ENCODE data around the gene ASF1A. TPM values are rescaled to one million over a fixed set of nuclear protein-coding genes. Genes with fewer than 3 reads are reported as not detected.

ASF1A gene
- total RNA-seq, 2 donors from 2014 or later = 9.2 to 16.1 TPM

- Histone ChIP-seq H3K9me3 (peaks cover 0 to 4% of the 10 kb centered on the region in 2 donors), H3K27me3 (no peaks in the 10 kb centered on the region), H3K27ac (no peak overlapping the region), H3K4me3 (no peak overlapping the region), H3K4me1 (peaks cover 0 to 11% of the 10 kb centered on the region in 2 donors), H3K36me3 (no peaks in the 10 kb centered on the region)
- no peak for DNase-seq (ENCODE audit: low spot score)
- TF ChIP-seq CTCF (IDR thresholded peaks at IDR 0.05) = no peak
Measured at GRCh38 chr6:118869350-118869749, 24.6 kb upstream of the ASF1A start.

GRCh38 chr6:118869894-118870589 is 23.9 kb upstream of the ASF1A start:
- DNase-seq (ENCODE audit: low spot score) = no peak
- Histone ChIP-seq H3K27ac (no peak overlapping the region), H3K9me3 (peaks cover 0 to 4% of the 10 kb centered on the region in 2 donors), H3K36me3 (no peaks in the 10 kb centered on the region), H3K27me3 (no peaks in the 10 kb centered on the region), H3K4me3 (no peak overlapping the region), H3K4me1 (peaks cover 0 to 4% of the 10 kb centered on the region in 2 donors)
- no peak for TF ChIP-seq CTCF (IDR thresholded peaks at IDR 0.05)

- Histone ChIP-seq H3K27ac (no peak overlapping the region), H3K4me3 (no peak overlapping the region), H3K4me1 (no peaks in the 10 kb centered on the region), H3K36me3 (no peaks in the 10 kb centered on the region), H3K9me3 (peaks cover 0 to 4% of the 10 kb centered on the region in 2 donors), H3K27me3 (no peaks in the 10 kb centered on the region)
- no peak for TF ChIP-seq CTCF (IDR thresholded peaks at IDR 0.05)
- DNase-seq (ENCODE audit: low spot score) = no peak
Measured at GRCh38 chr6:118871331-118871730, 22.6 kb upstream of the ASF1A start.

GRCh38 chr6:118872318-118872717 is 21.6 kb upstream of the ASF1A start:
- Histone ChIP-seq H3K27ac (no peak overlapping the region), H3K27me3 (no peaks in the 10 kb centered on the region), H3K9me3 (peaks cover 0 to 4% of the 10 kb centered on the region in 2 donors), H3K4me3 (no peak overlapping the region), H3K4me1 (no peaks in the 10 kb centered on the region), H3K36me3 (no peaks in the 10 kb centered on the region)
- TF ChIP-seq CTCF (IDR thresholded peaks at IDR 0.05) = no peak
- DNase-seq (ENCODE audit: low spot score) = no peak

GRCh38 chr6:118872726-118873125 is 21.2 kb upstream of the ASF1A start:
- H3K4me1 ChIP-seq = no peaks in the 10 kb centered on the region
- no peaks in the 10 kb centered on the region for H3K27me3 ChIP-seq
- no peak overlapping the region for H3K27ac ChIP-seq
- H3K36me3 ChIP-seq = no peaks in the 10 kb centered on the region
- no peak for TF ChIP-seq CTCF (IDR thresholded peaks at IDR 0.05)
- DNase-seq (ENCODE audit: low spot score) = no peak
- no peak overlapping the region for H3K4me3 ChIP-seq
- peaks cover 0 to 4% of the 10 kb centered on the region in 2 donors for H3K9me3 ChIP-seq

- H3K4me1 ChIP-seq = no peaks in the 10 kb centered on the region
- no peaks in the 10 kb centered on the region for H3K36me3 ChIP-seq
- H3K9me3 ChIP-seq = peaks cover 0 to 4% of the 10 kb centered on the region in 2 donors
- no peak overlapping the region for H3K27ac ChIP-seq
- H3K4me3 ChIP-seq = no peak overlapping the region
- no peak for TF ChIP-seq CTCF (IDR thresholded peaks at IDR 0.05)
- no peaks in the 10 kb centered on the region for H3K27me3 ChIP-seq
- no peak for DNase-seq (ENCODE audit: low spot score)
Measured at GRCh38 chr6:118873239-118873638, 20.7 kb upstream of the ASF1A start.
